Loucy (cell line): ENCODE results near the gene GPR84.
A peak's percentile ranks its signal among the peaks of the same experiment; 100 is the strongest.

Source experiments
- H2AFZ ChIP-seq: fragments of 200-600 bp; sonication (generic); 2 replicates; pipeline ENCODE4 v1.6.0; 2016; ENCODE audit warnings: antibody characterized with exemption, mild to moderate bottlenecking, low read length, moderate library complexity
- H3F3A ChIP-seq: fragments of 200-600 bp; 2 replicates; pipeline ENCODE4 v1.6.0; 2016; ENCODE audit warnings: antibody characterized with exemption, low read depth, mild to moderate bottlenecking
- H3K27me3 ChIP-seq: fragments of 200-600 bp; sonication (generic); 2 replicates; pipeline ENCODE4 v1.6.1; 2014; ENCODE audit warnings: low read length, mild to moderate bottlenecking; ENCODE audit not compliant: insufficient read depth, poor library complexity, severe bottlenecking
- H3K36me3 ChIP-seq: fragments of 200-600 bp; sonication (generic); 2 replicates; pipeline ENCODE4 v1.6.1; 2016; ENCODE audit warnings: low read length; ENCODE audit not compliant: insufficient read depth
- H3K4me1 ChIP-seq: fragments of 200-600 bp; sonication (generic); 2 replicates; pipeline ENCODE4 v1.5.1; 2014; ENCODE audit warnings: low read length, mild to moderate bottlenecking; ENCODE audit not compliant: insufficient read depth, poor library complexity, severe bottlenecking
- H3K4me2 ChIP-seq: fragments of 200-600 bp; sonication (generic); 2 replicates; pipeline ENCODE4 v1.6.0; 2014; ENCODE audit warnings: antibody characterized with exemption, low read length, low read depth, mild to moderate bottlenecking; ENCODE audit not compliant: poor library complexity, severe bottlenecking
- H3K4me3 ChIP-seq: fragments of 200-600 bp; sonication (generic); 2 replicates; pipeline ENCODE4 v1.5.1; 2014; ENCODE audit warnings: low read length, mild to moderate bottlenecking, mixed read lengths; ENCODE audit not compliant: poor library complexity, severe bottlenecking
- H3K79me2 ChIP-seq: fragments of 200-600 bp; sonication (generic); 2 replicates; pipeline ENCODE4 v1.6.1; 2014; ENCODE audit warnings: low read length; ENCODE audit not compliant: insufficient read depth
- H3K9ac ChIP-seq: fragments of 200-600 bp; sonication (generic); 2 replicates; pipeline ENCODE4 v1.6.0; 2014; ENCODE audit warnings: mild to moderate bottlenecking, low read depth, low read length, moderate library complexity; ENCODE audit not compliant: poor library complexity, severe bottlenecking
- H3K9me2 ChIP-seq: fragments of 200-600 bp; sonication (generic); replicated peaks from 2 replicates; pipeline ENCODE4 v1.6.1; 2016; ENCODE audit warnings: low read depth, low read length, mixed read lengths
- H3K9me3 ChIP-seq: fragments of 200-600 bp; sonication (generic); 2 replicates; pipeline ENCODE4 v1.6.1; 2014; ENCODE audit warnings: mild to moderate bottlenecking, antibody characterized with exemption, low read length, low read depth; ENCODE audit not compliant: insufficient read depth
- H4K20me1 ChIP-seq: fragments of 200-600 bp; sonication (generic); 2 replicates; pipeline ENCODE4 v1.6.0; 2014; ENCODE audit warnings: antibody characterized with exemption, low read length, mild to moderate bottlenecking; ENCODE audit not compliant: insufficient read depth, poor library complexity, severe bottlenecking
- CTCF ChIP-seq: fragments of 200-600 bp; sonication (generic); conservative IDR thresholded peaks from 2 replicates; pipeline ENCODE4 v1.5.1; 2014; ENCODE audit warnings: mild to moderate bottlenecking, antibody characterized with exemption, low read length
- EZH2phosphoT487 ChIP-seq: fragments of 200-600 bp; IDR thresholded peaks from 2 replicates; pipeline ENCODE4 v1.6.1; 2018; ENCODE audit warnings: antibody characterized with exemption, mild to moderate bottlenecking, moderate library complexity, borderline replicate concordance

Gene GPR84

GRCh38 chr12:54337280-54337842, 26.9 kb downstream of the GPR84 start:
- H3K79me2 ChIP-seq = peaks cover 11% of the 10 kb centered on the region; the same call in 1 of the 2 replicates
- peaks cover 8% of the 10 kb centered on the region; the same call in 1 of the 2 replicates for H3K36me3 ChIP-seq
- H3K9me2 ChIP-seq = no peaks in the 10 kb centered on the region
- no peaks in the 10 kb centered on the region for H3K9me3 ChIP-seq
- no peaks in the 10 kb centered on the region for H4K20me1 ChIP-seq
- H3K27me3 ChIP-seq = no peaks in the 10 kb centered on the region
- TF ChIP-seq EZH2phosphoT487 = no peak
- peak; percentile 26; the same call in 1 of the 2 replicates for TF ChIP-seq CTCF
- peak overlapping the region; percentile 34 for H3K9ac ChIP-seq
- H3K4me2 ChIP-seq = no peak overlapping the region
- peaks cover 14% of the 10 kb centered on the region for H3K4me1 ChIP-seq
- H2AFZ ChIP-seq = no peak overlapping the region
- H3K4me3 ChIP-seq = no peak overlapping the region
- H3F3A ChIP-seq = no peaks in the 10 kb centered on the region

GRCh38 chr12:54333420-54334034, 30.8 kb downstream of the GPR84 start:
- Histone ChIP-seq H3F3A (no peaks in the 10 kb centered on the region), H3K27me3 (no peaks in the 10 kb centered on the region), H3K4me3 (no peak overlapping the region), H2AFZ (no peak overlapping the region), H3K9me2 (no peaks in the 10 kb centered on the region), H3K79me2 (peaks cover 26% of the 10 kb centered on the region; the same call in 1 of the 2 replicates), H4K20me1 (no peaks in the 10 kb centered on the region), H3K4me2 (no peak overlapping the region), H3K9me3 (no peaks in the 10 kb centered on the region), H3K9ac (no peak overlapping the region), H3K4me1 (peaks cover 21% of the 10 kb centered on the region), H3K36me3 (no peaks in the 10 kb centered on the region)
- TF ChIP-seq EZH2phosphoT487 (no peak), CTCF (no peak)

- H3K4me1 ChIP-seq = peaks cover 20% of the 10 kb centered on the region
- peaks cover 38% of the 10 kb centered on the region for H3K79me2 ChIP-seq
Measured at GRCh38 chr12:54331461-54331860, 32.8 kb downstream of the GPR84 start.

More at GRCh38 chr12:54331461-54331860, 32.8 kb downstream of the GPR84 start:
- Histone ChIP-seq H3K4me3 (no peak overlapping the region), H4K20me1 (no peaks in the 10 kb centered on the region), H3K9me3 (no peaks in the 10 kb centered on the region), H3K27me3 (no peaks in the 10 kb centered on the region), H2AFZ (no peak overlapping the region), H3K36me3 (no peaks in the 10 kb centered on the region), H3K9me2 (no peaks in the 10 kb centered on the region), H3K9ac (no peak overlapping the region), H3F3A (no peaks in the 10 kb centered on the region), H3K4me2 (no peak overlapping the region)
- no peak for TF ChIP-seq CTCF
- no peak for TF ChIP-seq EZH2phosphoT487
